H9 (cell line): ENCODE results near the gene NDUFV3. TPM values are rescaled to one million over a fixed set of nuclear protein-coding genes. Genes with fewer than 3 reads are reported as not detected.
A peak's percentile ranks its signal among the peaks of the same experiment; 100 is the strongest.

Experiments used
- DNase-seq: peaks from one replicate; pipeline ENCODE4 v3.0.0-alpha.2; 2017
- H2AFZ ChIP-seq: one replicate; pipeline ENCODE4 v1.6.1; 2013; ENCODE audit warnings: mild to moderate bottlenecking, low read length, control low read depth, moderate library complexity
- H2AK5ac ChIP-seq: 2 replicates; pipeline ENCODE4 v1.6.1; 2013; ENCODE audit warnings: low read length, control low read depth, mixed read lengths; ENCODE audit not compliant: insufficient read length
- H2BK120ac ChIP-seq: one replicate; pipeline ENCODE4 v1.6.1; 2013; ENCODE audit warnings: low read depth, mild to moderate bottlenecking, low read length, control low read depth, inconsistent platforms; ENCODE audit not compliant: poor library complexity, severe bottlenecking
- H2BK12ac ChIP-seq: 2 replicates; pipeline ENCODE4 v1.6.1; 2013; ENCODE audit warnings: low read length, control low read depth, mixed read lengths, low read depth; ENCODE audit not compliant: insufficient read length
- H2BK15ac ChIP-seq: 2 replicates; pipeline ENCODE4 v1.6.1; 2013; ENCODE audit warnings: low read depth, low read length, control low read depth
- H2BK20ac ChIP-seq: one replicate; pipeline ENCODE4 v1.6.1; 2013; ENCODE audit warnings: low read depth, mild to moderate bottlenecking, low read length, control low read depth, inconsistent platforms; ENCODE audit not compliant: poor library complexity, severe bottlenecking
- H2BK5ac ChIP-seq: 2 replicates; pipeline ENCODE4 v1.6.1; 2013; ENCODE audit warnings: low read length, control low read depth, mixed read lengths; ENCODE audit not compliant: insufficient read length
- H3K14ac ChIP-seq: 2 replicates; pipeline ENCODE4 v1.6.1; 2013; ENCODE audit warnings: low read length, control low read depth; ENCODE audit not compliant: insufficient read depth
- H3K18ac ChIP-seq: 2 replicates; pipeline ENCODE4 v1.6.1; 2013; ENCODE audit warnings: low read depth, mild to moderate bottlenecking, mixed read lengths, low read length, control low read depth; ENCODE audit not compliant: insufficient read length
- H3K23ac ChIP-seq: 2 replicates; pipeline ENCODE4 v1.6.1; 2013; ENCODE audit warnings: low read length, control low read depth, mixed read lengths, low read depth; ENCODE audit not compliant: insufficient read length
- H3K23me2 ChIP-seq: 2 replicates; pipeline ENCODE4 v1.6.1; 2013; ENCODE audit warnings: low read depth, mild to moderate bottlenecking, mixed read lengths, low read length, control low read depth; ENCODE audit not compliant: insufficient read length, poor library complexity, severe bottlenecking
- H3K27ac ChIP-seq: 2 replicates; pipeline ENCODE4 v1.5.1; 2013; ENCODE audit warnings: low read length, control low read depth, mixed read lengths, low read depth; ENCODE audit not compliant: insufficient read length
- H3K27me3 ChIP-seq: 2 replicates; pipeline ENCODE4 v1.6.1; 2013; ENCODE audit warnings: low read length, control low read depth, inconsistent platforms; ENCODE audit not compliant: insufficient read depth
- H3K4ac ChIP-seq: 2 replicates; pipeline ENCODE4 v1.6.1; 2013; ENCODE audit warnings: low read depth, mild to moderate bottlenecking, control low read depth, inconsistent platforms, low read length, moderate library complexity
- H3K4me1 ChIP-seq: 2 replicates; pipeline ENCODE4 v1.6.1; 2013; ENCODE audit warnings: low read length, control low read depth, inconsistent platforms; ENCODE audit not compliant: insufficient read depth
- H3K4me2 ChIP-seq: 2 replicates; pipeline ENCODE4 v1.6.1; 2013; ENCODE audit warnings: low read length, control low read depth, mixed read lengths; ENCODE audit not compliant: insufficient read length, insufficient read depth
- H3K56ac ChIP-seq: 2 replicates; pipeline ENCODE4 v1.6.1; 2013; ENCODE audit warnings: low read depth, mild to moderate bottlenecking, mixed read lengths, low read length, control low read depth; ENCODE audit not compliant: insufficient read length
- H3K79me1 ChIP-seq: 2 replicates; pipeline ENCODE4 v1.6.1; 2013; ENCODE audit warnings: low read depth, mild to moderate bottlenecking, moderate library complexity, low read length, control low read depth, inconsistent platforms; ENCODE audit not compliant: insufficient read depth, poor library complexity, severe bottlenecking
- H3K79me2 ChIP-seq: 2 replicates; pipeline ENCODE4 v1.6.1; 2013; ENCODE audit warnings: low read length, control low read depth, inconsistent platforms; ENCODE audit not compliant: insufficient read depth
- H3K9ac ChIP-seq: 2 replicates; pipeline ENCODE4 v1.6.1; 2013; ENCODE audit warnings: low read length, control low read depth, mixed read lengths; ENCODE audit not compliant: insufficient read length; ENCODE audit errors: extremely low read depth
- H3K9me3 ChIP-seq: one replicate; pipeline ENCODE4 v1.6.1; 2013; ENCODE audit warnings: low read depth, low read length, inconsistent platforms; ENCODE audit not compliant: control insufficient read depth
- H3T11ph ChIP-seq: one replicate; pipeline ENCODE4 v1.6.1; 2013; ENCODE audit warnings: mild to moderate bottlenecking, low read length, control low read depth, inconsistent platforms
- H4K20me1 ChIP-seq: one replicate; pipeline ENCODE4 v1.6.1; 2013; ENCODE audit not compliant: control insufficient read depth, insufficient read length, insufficient read depth
- H4K5ac ChIP-seq: 2 replicates; pipeline ENCODE4 v1.6.1; 2013; ENCODE audit warnings: low read depth, mild to moderate bottlenecking, mixed read lengths, low read length, control low read depth; ENCODE audit not compliant: insufficient read length
- H4K8ac ChIP-seq: replicated peaks from 2 replicates; pipeline ENCODE4 v1.6.1; 2013; ENCODE audit warnings: low read length, control low read depth, mixed read lengths, low read depth; ENCODE audit not compliant: insufficient read length
- H4K91ac ChIP-seq: 2 replicates; pipeline ENCODE4 v1.6.1; 2013; ENCODE audit warnings: low read depth, mild to moderate bottlenecking, moderate library complexity, mixed read lengths, low read length, control low read depth; ENCODE audit not compliant: insufficient read length
- H3K27ac Mint-ChIP-seq, 3 experiments: 2 replicates in 2 of 3; 3 replicates in 1 of 3; pipeline ENCODE4 v1.8.0; 2020 to 2021; ENCODE audit warnings: mixed read lengths in 3 of 3, mild to moderate bottlenecking in 1 of 3, moderate library complexity in 1 of 3
- H3K27me3 Mint-ChIP-seq: 2 replicates; pipeline ENCODE4 v1.8.0; 2021; ENCODE audit warnings: low read depth, mild to moderate bottlenecking, moderate library complexity, mixed read lengths
- H3K36me3 Mint-ChIP-seq, 3 experiments: 2 replicates in 2 of 3; 3 replicates in 1 of 3; pipeline ENCODE4 v1.8.0; 2020 to 2021; ENCODE audit warnings: low read depth in 3 of 3, mixed read lengths in 3 of 3; ENCODE audit not compliant: insufficient read depth in 1 of 3
- H3K4me1 Mint-ChIP-seq, 2 experiments: 2 replicates each; pipeline ENCODE4 v1.8.0; 2020; ENCODE audit warnings: mixed read lengths in 2 of 2
- H3K4me3 Mint-ChIP-seq, 2 experiments: 2 replicates in 1 of 2; 3 replicates in 1 of 2; pipeline ENCODE4 v1.8.0; 2020 to 2021; ENCODE audit warnings: mild to moderate bottlenecking in 2 of 2, mixed read lengths in 2 of 2, moderate library complexity in 1 of 2
- H3K9me3 Mint-ChIP-seq, 2 experiments: 2 replicates in 1 of 2; 3 replicates in 1 of 2; pipeline ENCODE4 v1.8.0; 2020; ENCODE audit warnings: mild to moderate bottlenecking in 2 of 2, mixed read lengths in 2 of 2, moderate library complexity in 1 of 2
- CTCF ChIP-seq: fragments of 200-600 bp; sonication (generic); conservative IDR thresholded peaks from 3 replicates; pipeline ENCODE4 v1.8.0; 2021; ENCODE audit warnings: antibody characterized with exemption, mild to moderate bottlenecking
- WGBS: extraction: QIAGEN DNeasy Blood & Tissue Kit; methylation state at CpG from one replicate; pipeline ENCODE4 v1.1.7; 2013; ENCODE audit warnings: missing lambda C conversion rate, low lambda C conversion rate, mixed read lengths; ENCODE audit not compliant: insufficient read length; ENCODE audit errors: extremely low coverage; 5-methylcytosine and 5-hydroxymethylcytosine counted together
- total RNA-seq: library from RNA; stranded (reverse); gene quantifications from 2 replicates; pipeline ENCODE4 v1.2.1, GENCODE V29; 2021

NDUFV3 gene
- total RNA-seq, 1 experiment from 2014 or later = 35.6 TPM

- H4K8ac ChIP-seq = no peak overlapping the region
- no peak overlapping the region for H3T11ph ChIP-seq
- no peak overlapping the region for H4K5ac ChIP-seq
- peaks cover 3% of the 10 kb centered on the region for H4K20me1 ChIP-seq
- H2BK5ac ChIP-seq = no peak overlapping the region
- no peak overlapping the region for H2AK5ac ChIP-seq
- H3K9me3 ChIP-seq = no peaks in the 10 kb centered on the region
- no peak overlapping the region for H3K14ac ChIP-seq
- WGBS = no CpG with 5 or more reads among the region's 34 CpGs
- no peak overlapping the region for H2BK120ac ChIP-seq
- no peak overlapping the region for H2BK15ac ChIP-seq
- no peak overlapping the region for H2AFZ ChIP-seq
- H3K79me2 ChIP-seq = peaks cover 14% of the 10 kb centered on the region; the same call in 1 of the 2 replicates
- H3K27me3 ChIP-seq = no peaks in the 10 kb centered on the region
- no peaks in the 10 kb centered on the region for H3K4me1 ChIP-seq
- no peaks in the 10 kb centered on the region for H3K23me2 ChIP-seq
- peak overlapping the region in 1 of 3 experiments; percentile 37; a peak in 1 of 7 replicates for H3K27ac Mint-ChIP-seq
- no peak overlapping the region for H3K4ac ChIP-seq
- DNase-seq = no peak
- H3K18ac ChIP-seq = no peak overlapping the region
- no peaks in the 10 kb centered on the region; the same call in 1 of the 2 replicates for H3K27me3 Mint-ChIP-seq
- H3K9ac ChIP-seq = no peak overlapping the region
- no peaks in the 10 kb centered on the region for H3K9me3 Mint-ChIP-seq
- H3K23ac ChIP-seq = no peak overlapping the region
- H4K91ac ChIP-seq = no peak overlapping the region
- no peak overlapping the region for H3K27ac ChIP-seq
- H3K56ac ChIP-seq = no peak overlapping the region
- TF ChIP-seq CTCF = no peak
- peaks cover 48 to 85% (median 85%) of the 10 kb centered on the region in 3 experiments; a peak in 6 of 7 replicates for H3K36me3 Mint-ChIP-seq
- peaks cover 2 to 7% of the 10 kb centered on the region in 2 experiments; a peak in 2 of 4 replicates for H3K4me1 Mint-ChIP-seq
- no peak overlapping the region for H3K4me3 Mint-ChIP-seq
- peaks cover 3% of the 10 kb centered on the region for H3K79me1 ChIP-seq
- no peak overlapping the region for H3K4me2 ChIP-seq
- H2BK20ac ChIP-seq = no peak overlapping the region
- H2BK12ac ChIP-seq = no peak overlapping the region
Measured at GRCh38 chr21:42858957-42859890, 33.9 kb upstream of the NDUFV3 start.
